GM19238 (cell line): ENCODE measurements around the gene HLA-DRB1.
"Not testable (repeated sequence)": the region's sequence is repeated elsewhere in the genome, so short reads cannot be mapped to it uniquely, and the experiment has no call there.

Experiments
- DNase-seq: peaks from one replicate; pipeline ENCODE4 v3.0.0; 2011; ENCODE audit warnings: low spot score; ENCODE audit not compliant: insufficient read length

HLA-DRB1 gene

GRCh38 chr6:32589596-32590449 is at the start of gene HLA-DRB1:
Gene HLA-DRB1, minus strand, starts transcription at chr6:32589848. Its CDS starts 106 bp downstream, at chr6:32589742.
- no peak for DNase-seq

GRCh38 chr6:32638532-32639219 is 49.0 kb upstream of the HLA-DRB1 start:
- DNase-seq, result no peak

GRCh38 chr6:32637883-32638282 is 48.2 kb upstream of the HLA-DRB1 start:
- DNase-seq, result no peak

- peak; percentile 32 for DNase-seq
These were observed 47.7 kb upstream of the HLA-DRB1 start, which contains the start of gene HLA-DQA1 for GRCh38 chr6:32637219-32637880. Gene HLA-DQA1, plus strand, starts transcription at chr6:32637406. Its CDS starts 53 bp downstream, at chr6:32637459.

GRCh38 chr6:32635526-32636123 is 46.0 kb upstream of the HLA-DRB1 start:
- no peak for DNase-seq

GRCh38 chr6:32629793-32630192 is 40.1 kb upstream of the HLA-DRB1 start:
- DNase-seq, result not testable (repeated sequence)

- peak; percentile 33 for DNase-seq
These were observed 38.2 kb upstream of the HLA-DRB1 start for GRCh38 chr6:32627831-32628230.

GRCh38 chr6:32627249-32627648 is 37.6 kb upstream of the HLA-DRB1 start:
- no peak for DNase-seq

GRCh38 chr6:32625137-32625536 is 35.5 kb upstream of the HLA-DRB1 start:
- DNase-seq, result no peak

- no peak for DNase-seq
These were observed 34.9 kb upstream of the HLA-DRB1 start for GRCh38 chr6:32624565-32624964.

GRCh38 chr6:32623693-32624092 is 34.0 kb upstream of the HLA-DRB1 start:
- DNase-seq, result no peak

- DNase-seq, result peak; percentile 26
These were observed 33.1 kb upstream of the HLA-DRB1 start for GRCh38 chr6:32622545-32623401.

- no peak for DNase-seq
These were observed 31.7 kb upstream of the HLA-DRB1 start for GRCh38 chr6:32621372-32621771.

- DNase-seq, result no peak
These were observed 28.1 kb upstream of the HLA-DRB1 start for GRCh38 chr6:32617751-32618150.

- DNase-seq, result no peak
These were observed 26.4 kb upstream of the HLA-DRB1 start for GRCh38 chr6:32615885-32616532.

GRCh38 chr6:32614366-32615081 is 24.9 kb upstream of the HLA-DRB1 start:
- DNase-seq, result no peak

- no peak for DNase-seq
These were observed 23.8 kb upstream of the HLA-DRB1 start for GRCh38 chr6:32613475-32613874.

- DNase-seq, result no peak
These were observed 21.1 kb upstream of the HLA-DRB1 start for GRCh38 chr6:32610682-32611296.
